Esophagus squamous epithelium (tissue), 5 donors: ENCODE data around the gene ANO2. TPM values are rescaled to one million over a fixed set of nuclear protein-coding genes. Genes with fewer than 3 reads are reported as not detected.

Experiments used
- DNase-seq: peaks from one replicate; lab custom pipeline; 2025; lab: John Stamatoyannopoulos, UW
- H3K27ac ChIP-seq, 4 donors: fragments of 200-600 bp; sonication (generic); one replicate each; pipeline ENCODE4 v1.5.1; 2016 to 2019; ENCODE audit warnings: mild to moderate bottlenecking in 1 of 4
- H3K27me3 ChIP-seq, 4 donors: fragments of 200-600 bp; sonication (generic); 1 replicate in 3 of 4; 2 replicates in 1 of 4; pipeline versions ENCODE4 v1.5.1 to v1.6.0; 2017 to 2021; ENCODE audit warnings: antibody characterized with exemption in 1 of 4
- H3K36me3 ChIP-seq, 3 donors: fragments of 200-600 bp; sonication (generic); one replicate each; pipeline ENCODE4 v1.5.1; 2016 to 2019
- H3K4me1 ChIP-seq, 3 donors: fragments of 200-600 bp; sonication (generic); one replicate each; pipeline ENCODE4 v1.5.1; 2017 to 2019
- H3K4me3 ChIP-seq, 4 donors: fragments of 200-600 bp; sonication (generic); 1 replicate in 3 of 4; 2 replicates in 1 of 4; pipeline ENCODE4 v1.5.1; 2016 to 2019; ENCODE audit warnings: mild to moderate bottlenecking in 2 of 4, moderate library complexity in 1 of 4
- H3K9me3 ChIP-seq, 3 donors: fragments of 200-600 bp; sonication (generic); one replicate each; pipeline ENCODE4 v1.5.1; 2016 to 2019
- CTCF ChIP-seq, 6 experiments: fragments of 450-650 bp in 4 of 6; fragments of 200-600 bp in 2 of 6; sonication (generic) in 2 of 6; IDR thresholded peaks; one replicate each; pipeline ENCODE4 v1.5.1; 2016 to 2019; ENCODE audit warnings: antibody characterized with exemption in 6 of 6, mild to moderate bottlenecking in 4 of 6, moderate library complexity in 4 of 6
- POLR2A ChIP-seq, 4 donors: fragments of 450-650 bp; IDR thresholded peaks; one replicate each; pipeline ENCODE4 v1.6.1; 2017; ENCODE audit warnings: antibody characterized with exemption in 4 of 4, mild to moderate bottlenecking in 4 of 4, moderate library complexity in 3 of 4
- WGBS, 2 donors: methylation state at CpG; one replicate each; pipeline ENCODE4 v1.1.5; 2018; 5-methylcytosine and 5-hydroxymethylcytosine counted together
- intact Hi-C: fragments of 100-400 bp; cut with DNase I; formaldehyde crosslinking; loops from one replicate; pipeline ENCODE4 v1.15.0; 2022
- total RNA-seq, 4 donors: library from RNA; depleted of rRNA; stranded (reverse); fragments of >200 nt; gene quantifications; one replicate each; pipeline ENCODE4 v1.1.0, GENCODE V29; 2016
- donor health status: DM: yes; HTN: yes; CAD: no.

The ANO2 gene
- total RNA-seq, 4 donors from 2014 or later: 0.49 to 11.8 (median 3.1) TPM

DNA sequence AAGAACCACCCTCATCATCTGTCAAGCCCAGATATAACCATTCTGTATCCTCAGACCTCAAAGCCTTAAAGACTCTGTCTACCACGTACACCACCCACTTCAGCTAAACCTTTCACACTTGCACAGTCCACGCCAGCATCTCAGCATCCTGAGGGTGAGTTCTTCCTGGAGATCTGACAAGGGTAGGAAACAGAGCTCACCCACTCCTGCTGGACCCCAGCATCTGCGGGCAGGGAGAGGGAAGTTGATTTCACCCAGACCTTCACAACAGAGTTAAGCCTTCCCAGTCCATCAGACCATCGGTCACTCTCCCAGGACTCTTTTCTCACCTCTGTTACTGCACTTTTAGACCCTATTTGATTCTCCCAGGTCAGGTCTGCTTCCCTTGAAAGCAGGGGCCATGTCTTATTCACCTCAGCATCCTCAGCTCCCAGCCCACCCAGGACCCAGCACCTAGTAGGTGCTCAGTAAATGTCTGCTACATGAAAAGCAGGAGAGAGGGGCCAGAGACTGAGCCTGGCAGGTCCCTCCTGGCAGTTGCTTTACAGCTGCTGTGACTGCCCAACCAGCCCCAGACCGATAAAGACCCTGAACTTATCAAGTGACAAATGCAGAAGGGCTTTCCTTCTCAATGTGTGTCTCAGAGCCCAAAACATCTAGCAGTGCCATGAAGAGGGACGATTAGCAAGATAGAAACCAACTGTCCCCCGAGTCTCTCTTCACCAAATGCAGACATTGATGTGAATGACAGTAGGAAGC, 34.1 kb downstream of the ANO2 start:
- 78 to 81% methylated on average over 3 to 6 of the region's 7 CpGs for whole genome bisulfite sequencing, 2 donors
- H3K36me3 ChIP-seq: no peaks in the 10 kb centered on the region
- H3K9me3 ChIP-seq: no peaks in the 10 kb centered on the region
- no peak for TF ChIP-seq POLR2A (IDR thresholded peaks at IDR 0.05)
- no peaks in the 10 kb centered on the region for H3K4me1 ChIP-seq
- intact Hi-C loops: no loop called here
- no peak overlapping the region for H3K4me3 ChIP-seq
- DNase-seq: no peak
- peaks cover 0 to 40% (median 0%) of the 10 kb centered on the region in 4 donors for H3K27me3 ChIP-seq
- no peak overlapping the region for H3K27ac ChIP-seq

GRCh38 chr12:5909560-5909959, 35.5 kb downstream of the ANO2 start:
- Histone ChIP-seq H3K36me3 (no peaks in the 10 kb centered on the region), H3K4me1 (no peaks in the 10 kb centered on the region), H3K9me3 (no peaks in the 10 kb centered on the region), H3K27ac (no peak overlapping the region), H3K4me3 (no peak overlapping the region), H3K27me3 (peaks cover 0 to 44% (median 0%) of the 10 kb centered on the region in 4 donors)
- WGBS, 2 donors: 76 to 80% methylated on average over 1 to 4 of the region's 5 CpGs
- intact Hi-C loops: no loop called here
- DNase-seq: no peak
- TF ChIP-seq CTCF (IDR thresholded peaks at IDR 0.05): no peak

GRCh38 chr12:5908251-5908650, 36.8 kb downstream of the ANO2 start:
- Histone ChIP-seq H3K4me1 (no peaks in the 10 kb centered on the region), H3K27me3 (peaks cover 0 to 42% (median 0%) of the 10 kb centered on the region in 4 donors), H3K36me3 (no peaks in the 10 kb centered on the region), H3K27ac (no peak overlapping the region), H3K9me3 (no peaks in the 10 kb centered on the region), H3K4me3 (no peak overlapping the region)
- TF ChIP-seq CTCF (IDR thresholded peaks at IDR 0.05): no peak
- TF ChIP-seq POLR2A (IDR thresholded peaks at IDR 0.05): no peak
- no peak for DNase-seq
- 70 to 88% methylated on average over 4 to 6 of the region's 7 CpGs for WGBS, 2 donors
- intact Hi-C loops: no loop called here

DNA sequence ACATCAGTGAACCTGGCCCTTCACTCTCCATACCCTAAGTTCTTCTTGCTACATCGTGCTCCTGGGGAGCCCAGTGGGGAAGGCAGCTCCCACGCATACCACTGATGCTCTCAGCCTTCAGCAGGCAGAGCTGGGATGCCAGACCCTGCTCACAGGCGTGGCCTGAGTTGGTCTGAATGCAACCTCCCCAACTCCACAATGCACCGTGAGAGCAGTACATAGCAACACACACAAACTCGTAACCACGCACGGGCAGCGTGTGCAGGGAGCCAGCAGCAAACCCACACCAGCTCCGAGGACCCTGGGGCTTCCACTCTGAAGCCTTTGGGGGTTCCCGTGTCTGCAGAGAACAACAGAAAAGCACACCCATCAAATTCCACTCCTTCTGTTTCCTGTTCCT, 37.3 kb downstream of the ANO2 start:
- H3K27ac ChIP-seq: no peak overlapping the region
- H3K36me3 ChIP-seq: no peaks in the 10 kb centered on the region
- no peak overlapping the region for H3K4me3 ChIP-seq
- intact Hi-C loops: no loop called here
- H3K27me3 ChIP-seq: peaks cover 0 to 38% (median 0%) of the 10 kb centered on the region in 4 donors
- no peak for TF ChIP-seq POLR2A (IDR thresholded peaks at IDR 0.05)
- TF ChIP-seq CTCF (IDR thresholded peaks at IDR 0.05): no peak
- H3K4me1 ChIP-seq: no peaks in the 10 kb centered on the region
- no peaks in the 10 kb centered on the region for H3K9me3 ChIP-seq
- WGBS, 2 donors: 45 to 61% methylated on average over 3 to 4 of the region's 10 CpGs
- no peak for DNase-seq

DNA sequence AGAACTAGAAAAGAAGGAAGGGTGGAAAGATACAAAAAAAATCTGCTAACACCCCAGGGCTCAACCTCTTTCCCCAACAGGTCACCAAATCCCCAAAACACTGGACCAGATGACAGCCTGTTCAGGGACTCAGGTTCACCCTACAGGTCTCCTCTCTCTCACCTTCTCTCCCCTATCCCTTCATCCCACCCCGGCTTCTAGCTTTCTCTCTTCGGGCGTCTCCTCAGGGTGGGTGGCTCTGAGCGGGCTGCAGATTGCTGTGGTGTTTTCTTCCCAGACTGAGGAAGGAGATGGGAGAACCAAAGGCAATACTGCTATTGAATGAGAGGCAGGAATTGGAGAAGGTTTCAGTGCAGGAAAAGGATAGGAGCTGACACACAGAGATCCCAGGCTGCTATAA, 39.3 kb downstream of the ANO2 start:
- H3K36me3 ChIP-seq: no peaks in the 10 kb centered on the region
- DNase-seq: no peak
- WGBS, 2 donors: 84 to 86% methylated on average over 4 of the region's 4 CpGs
- H3K4me3 ChIP-seq: no peak overlapping the region
- peaks cover 0 to 26% (median 0%) of the 10 kb centered on the region in 4 donors for H3K27me3 ChIP-seq
- H3K9me3 ChIP-seq: no peaks in the 10 kb centered on the region
- H3K27ac ChIP-seq: no peak overlapping the region
- no peak for TF ChIP-seq CTCF (IDR thresholded peaks at IDR 0.05)
- TF ChIP-seq POLR2A (IDR thresholded peaks at IDR 0.05): no peak
- no peaks in the 10 kb centered on the region for H3K4me1 ChIP-seq
- intact Hi-C loops: no loop called here
